Measurements from ENCODE around the gene FLT3.
"Not testable (repeated sequence)": the region's sequence is repeated elsewhere in the genome, so short reads cannot be mapped to it uniquely, and the experiment has no call there.

FLT3 gene

DNA sequence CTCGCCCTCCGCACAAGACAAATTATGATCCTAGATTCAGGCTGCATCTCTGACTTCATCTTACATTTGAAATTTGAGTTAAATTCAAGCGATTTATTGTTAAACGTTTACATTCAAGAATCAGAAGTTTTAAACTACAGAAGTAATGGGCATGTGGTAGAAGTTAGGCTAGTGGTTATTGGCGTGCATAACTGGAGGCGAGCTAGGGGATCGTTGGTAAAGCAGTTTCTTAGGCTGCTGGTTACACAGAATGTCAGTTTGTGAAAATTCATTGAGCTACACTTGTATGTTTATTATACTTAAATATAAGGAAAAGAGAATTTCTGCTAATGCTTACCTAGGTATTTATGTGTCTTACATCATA lies 130.5 kb downstream of the FLT3 start:
- H3K4me3 Mint-ChIP-seq, result no peak overlapping the region
- H3K27ac Mint-ChIP-seq, result no peak overlapping the region
- peaks cover 25% of the 10 kb centered on the region for H3K4me1 Mint-ChIP-seq (ENCODE audit: low read depth)
- no peaks in the 10 kb centered on the region for H3K36me3 Mint-ChIP-seq (ENCODE audit: low read depth)
- no peaks in the 10 kb centered on the region for H3K9me3 Mint-ChIP-seq
- H3K27me3 Mint-ChIP-seq, result peaks cover 78% of the 10 kb centered on the region

- no peaks in the 10 kb centered on the region for H3K36me3 Mint-ChIP-seq (ENCODE audit: low read depth)
- no peak within 1 kb of the TSS for H3K27ac Mint-ChIP-seq
- no peaks in the 10 kb centered on the region for H3K9me3 Mint-ChIP-seq
- peaks cover 75% of the 10 kb centered on the region for H3K27me3 Mint-ChIP-seq
- peaks cover 25% of the 10 kb centered on the region for H3K4me1 Mint-ChIP-seq (ENCODE audit: low read depth)
- H3K4me3 Mint-ChIP-seq, result peak within 1 kb of the TSS; percentile 58
Observed at GRCh38 chr13:27969082-27969865, 131.1 kb downstream of the FLT3 start, which contains the start of gene CDX2. Gene CDX2 (minus strand): TSS chr13:27969315. CDS start chr13:27969006, 309 bp downstream.

GRCh38 chr13:27968316-27969081 lies 131.9 kb downstream of the FLT3 start:
- H3K4me3 Mint-ChIP-seq, result peak overlapping the region; percentile 58
- H3K27ac Mint-ChIP-seq, result no peak overlapping the region
- peaks cover 25% of the 10 kb centered on the region for H3K4me1 Mint-ChIP-seq (ENCODE audit: low read depth)
- H3K9me3 Mint-ChIP-seq, result no peaks in the 10 kb centered on the region
- peaks cover 72% of the 10 kb centered on the region for H3K27me3 Mint-ChIP-seq
- no peaks in the 10 kb centered on the region for H3K36me3 Mint-ChIP-seq (ENCODE audit: low read depth)

DNA sequence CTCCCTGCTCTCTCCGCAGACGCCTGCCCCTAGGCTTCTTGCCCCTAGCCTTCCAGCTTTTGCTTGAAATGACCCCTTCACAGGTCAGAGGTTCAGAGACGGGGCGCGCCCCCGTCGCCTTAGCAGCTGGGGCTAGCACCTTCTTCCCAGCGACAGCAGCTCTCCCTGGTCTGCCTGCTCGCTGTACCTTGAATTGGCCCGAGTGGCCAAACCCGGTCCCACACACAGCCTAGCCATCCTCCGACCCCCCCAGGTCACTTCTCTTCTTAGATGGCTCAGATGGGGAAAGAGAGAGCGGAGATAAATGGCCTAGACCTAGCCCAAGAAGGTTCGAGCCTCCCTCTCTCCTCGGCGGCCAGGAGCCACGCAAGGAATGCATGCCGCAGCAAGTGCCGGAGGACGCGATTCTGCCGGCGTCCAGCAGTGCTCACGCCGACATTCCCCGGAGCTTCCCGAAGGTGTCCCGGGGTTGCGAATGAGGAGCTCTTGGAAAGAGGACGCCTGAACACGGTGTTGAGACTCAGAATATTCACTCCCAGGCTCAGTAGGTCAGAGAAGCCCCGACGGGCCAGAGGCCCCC lies 132.6 kb downstream of the FLT3 start:
- peaks cover 69% of the 10 kb centered on the region for H3K27me3 Mint-ChIP-seq
- peak overlapping the region; percentile 67 for H3K27ac Mint-ChIP-seq
- H3K4me1 Mint-ChIP-seq (ENCODE audit: low read depth), result peaks cover 25% of the 10 kb centered on the region
- H3K9me3 Mint-ChIP-seq, result no peaks in the 10 kb centered on the region
- H3K4me3 Mint-ChIP-seq, result peak overlapping the region; percentile 58
- no peaks in the 10 kb centered on the region for H3K36me3 Mint-ChIP-seq (ENCODE audit: low read depth)

GRCh38 chr13:27967203-27967735 lies 133.1 kb downstream of the FLT3 start:
- Mint-ChIP-seq H3K27ac (peak overlapping the region; percentile 65), H3K27me3 (peaks cover 73% of the 10 kb centered on the region), H3K4me1 (ENCODE audit: low read depth) (peaks cover 25% of the 10 kb centered on the region), H3K36me3 (ENCODE audit: low read depth) (no peaks in the 10 kb centered on the region), H3K4me3 (peak overlapping the region; percentile 58), H3K9me3 (no peaks in the 10 kb centered on the region)

DNA sequence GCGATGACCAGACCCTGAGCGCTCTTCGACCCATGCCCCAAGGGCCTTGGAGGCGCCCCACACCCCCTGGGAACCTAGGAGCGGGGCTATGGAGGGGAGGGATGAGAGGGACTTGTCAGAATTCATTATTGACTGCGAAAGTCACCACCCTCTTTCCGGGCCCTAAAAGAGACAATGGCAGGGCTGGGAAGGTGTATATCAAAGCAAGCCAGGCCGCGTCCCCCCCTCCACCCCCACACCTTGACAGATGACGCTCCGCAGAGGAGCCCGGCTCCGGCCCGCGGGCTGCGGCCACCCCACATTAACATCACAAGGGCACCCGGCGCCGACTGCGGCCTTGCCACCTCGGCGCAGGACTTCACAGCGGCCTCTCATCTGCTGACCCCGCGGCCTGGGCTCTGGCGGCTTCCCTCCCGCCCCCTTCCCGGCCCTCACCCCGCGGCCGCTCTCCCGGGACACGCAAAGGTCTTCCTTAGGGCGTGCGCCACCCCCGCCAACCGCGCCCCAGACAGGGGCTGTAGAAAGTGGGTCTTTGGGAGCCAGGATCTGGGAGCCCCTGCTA lies 133.7 kb downstream of the FLT3 start:
- Mint-ChIP-seq H3K27ac (no peak overlapping the region), H3K36me3 (ENCODE audit: low read depth) (no peaks in the 10 kb centered on the region), H3K4me3 (no peak overlapping the region), H3K9me3 (no peaks in the 10 kb centered on the region), H3K27me3 (peaks cover 79% of the 10 kb centered on the region), H3K4me1 (ENCODE audit: low read depth) (peaks cover 25% of the 10 kb centered on the region)

GRCh38 chr13:27965740-27966640 lies 134.4 kb downstream of the FLT3 start:
- no peak overlapping the region for H3K4me3 Mint-ChIP-seq
- H3K27me3 Mint-ChIP-seq, result peaks cover 77% of the 10 kb centered on the region
- H3K27ac Mint-ChIP-seq, result no peak overlapping the region
- H3K9me3 Mint-ChIP-seq, result no peaks in the 10 kb centered on the region
- no peaks in the 10 kb centered on the region for H3K36me3 Mint-ChIP-seq (ENCODE audit: low read depth)
- H3K4me1 Mint-ChIP-seq (ENCODE audit: low read depth), result peaks cover 25% of the 10 kb centered on the region

DNA sequence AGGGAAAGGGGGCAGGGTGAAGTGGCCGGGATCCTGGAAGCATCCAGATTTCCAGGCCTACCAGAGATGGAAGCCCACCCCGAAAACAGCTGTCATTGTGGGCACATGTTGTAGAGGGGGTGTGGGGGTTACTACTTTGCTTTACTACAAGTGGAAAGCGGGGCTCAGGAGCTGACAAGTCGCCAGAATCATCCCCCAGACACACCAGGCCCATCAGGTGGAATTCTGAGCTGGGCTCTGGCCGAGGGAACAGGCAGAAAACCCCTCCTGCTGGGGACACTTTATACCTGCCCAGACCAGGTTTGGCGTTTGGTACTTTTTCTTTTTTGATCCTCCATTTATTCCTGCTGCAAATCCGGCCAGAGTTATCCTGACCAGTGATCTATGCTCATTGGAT lies 135.0 kb downstream of the FLT3 start:
- Mint-ChIP-seq H3K27me3 (peaks cover 71% of the 10 kb centered on the region), H3K4me3 (no peak overlapping the region), H3K9me3 (no peaks in the 10 kb centered on the region), H3K36me3 (ENCODE audit: low read depth) (no peaks in the 10 kb centered on the region), H3K27ac (no peak overlapping the region), H3K4me1 (ENCODE audit: low read depth) (peaks cover 22% of the 10 kb centered on the region)

DNA sequence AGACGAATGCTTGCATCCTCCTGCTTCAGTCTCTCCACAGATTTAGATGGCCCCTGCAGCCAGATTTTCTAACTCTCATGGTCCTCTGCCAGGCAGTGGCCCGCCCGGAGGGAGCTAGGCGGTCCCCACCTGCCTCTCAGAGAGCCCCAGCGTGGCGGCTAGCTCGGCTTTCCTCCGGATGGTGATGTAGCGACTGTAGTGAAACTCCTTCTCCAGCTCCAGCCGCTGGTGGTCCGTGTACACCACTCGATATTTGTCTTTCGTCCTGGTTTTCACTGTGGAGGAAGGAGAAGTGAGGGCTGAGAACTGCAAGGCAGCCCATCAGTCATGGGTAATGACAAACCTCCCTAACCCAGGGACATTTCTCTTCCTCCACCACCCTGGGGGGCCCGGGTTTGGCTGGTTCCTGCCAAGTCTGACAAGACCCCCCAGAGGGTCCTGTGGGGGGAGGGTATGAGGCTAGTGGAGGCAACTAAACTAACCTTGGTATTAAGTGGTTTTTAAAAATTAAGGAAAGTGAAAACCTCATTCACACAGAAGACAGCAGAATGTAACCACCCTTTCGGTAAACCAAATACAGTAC lies 135.5 kb downstream of the FLT3 start:
- H3K27me3 Mint-ChIP-seq, result peaks cover 71% of the 10 kb centered on the region
- no peak overlapping the region for H3K27ac Mint-ChIP-seq
- H3K9me3 Mint-ChIP-seq, result no peaks in the 10 kb centered on the region
- no peaks in the 10 kb centered on the region for H3K36me3 Mint-ChIP-seq (ENCODE audit: low read depth)
- H3K4me3 Mint-ChIP-seq, result no peak overlapping the region
- H3K4me1 Mint-ChIP-seq (ENCODE audit: low read depth), result peaks cover 24% of the 10 kb centered on the region

DNA sequence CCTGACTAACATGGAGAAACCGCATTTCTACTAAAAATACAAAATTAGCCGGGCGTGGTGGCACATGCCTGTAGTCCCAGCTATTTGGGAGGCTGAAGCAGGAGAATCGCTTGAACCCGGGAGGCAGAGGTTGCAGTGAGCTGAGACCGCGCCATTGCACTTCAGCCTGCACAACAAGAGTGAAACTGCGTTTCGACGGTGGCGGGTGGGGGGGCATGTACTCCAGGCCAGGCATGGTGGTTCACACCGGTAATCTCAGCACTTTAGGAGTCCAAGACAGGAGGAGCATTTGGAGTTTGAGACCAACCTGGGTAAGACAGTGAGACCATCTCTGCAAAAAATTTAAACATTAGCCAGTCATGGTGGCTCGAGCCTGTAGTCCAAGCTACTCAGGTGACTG lies 136.2 kb downstream of the FLT3 start:
- peaks cover 70% of the 10 kb centered on the region for H3K27me3 Mint-ChIP-seq
- H3K36me3 Mint-ChIP-seq (ENCODE audit: low read depth); H3K4me3 Mint-ChIP-seq; H3K27ac Mint-ChIP-seq; H3K9me3 Mint-ChIP-seq: not testable (repeated sequence)
- H3K4me1 Mint-ChIP-seq (ENCODE audit: low read depth), result peaks cover 19% of the 10 kb centered on the region

DNA sequence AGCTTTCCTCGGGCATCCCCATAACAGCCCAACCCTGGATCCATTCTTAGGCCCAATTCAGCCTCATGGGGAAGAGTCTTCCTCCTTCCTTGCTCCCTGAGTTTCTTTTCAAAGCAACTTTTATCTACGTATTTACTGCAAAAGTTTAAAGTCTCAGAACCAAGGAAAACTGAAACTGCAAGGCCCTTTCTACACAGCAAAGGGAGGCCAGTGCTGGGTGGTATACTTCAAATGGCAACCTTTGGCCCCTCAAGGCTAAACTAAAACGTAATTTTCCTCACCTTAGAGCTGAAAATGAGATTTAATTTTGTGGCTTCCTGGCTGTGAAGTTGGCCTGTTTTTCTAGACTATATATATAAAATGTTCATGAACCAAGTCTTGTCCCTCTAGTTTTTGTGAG lies 136.9 kb downstream of the FLT3 start:
- Mint-ChIP-seq H3K9me3 (no peaks in the 10 kb centered on the region), H3K27ac (no peak overlapping the region), H3K36me3 (ENCODE audit: low read depth) (no peaks in the 10 kb centered on the region), H3K27me3 (peaks cover 74% of the 10 kb centered on the region), H3K4me3 (no peak overlapping the region), H3K4me1 (ENCODE audit: low read depth) (peaks cover 16% of the 10 kb centered on the region)

- Mint-ChIP-seq H3K27me3 (peaks cover 77% of the 10 kb centered on the region), H3K27ac (no peak overlapping the region), H3K36me3 (ENCODE audit: low read depth) (no peaks in the 10 kb centered on the region), H3K9me3 (no peaks in the 10 kb centered on the region), H3K4me1 (ENCODE audit: low read depth) (peaks cover 14% of the 10 kb centered on the region), H3K4me3 (no peak overlapping the region)
Observed at GRCh38 chr13:27962982-27963381, 137.4 kb downstream of the FLT3 start.

- Mint-ChIP-seq H3K27ac (no peak overlapping the region), H3K4me1 (ENCODE audit: low read depth) (peaks cover 7% of the 10 kb centered on the region), H3K4me3 (no peak overlapping the region), H3K9me3 (no peaks in the 10 kb centered on the region), H3K36me3 (ENCODE audit: low read depth) (no peaks in the 10 kb centered on the region), H3K27me3 (peaks cover 74% of the 10 kb centered on the region)
Observed at GRCh38 chr13:27962128-27962841, 138.1 kb downstream of the FLT3 start.

Data from stimulated activated naive CD8-positive, alpha-beta T cell treated with anti-CD3 and anti-CD28 coated beads, Interleukin-15, Interleukin-2, amounts not matched to agents 100 ng/mL and 50 ng/mL, for 24 hours (primary cell).